ENCODE measurements around the gene YIPF3.
A peak's percentile ranks its signal among the peaks of the same experiment; 100 is the strongest.

YIPF3 gene

GRCh38 chr6:43496370-43497128 lies 20.2 kb downstream of the YIPF3 start:
- ChIA-PET CTCF (interaction anchor here (0.7 to 11.7 kb wide), 14 partner anchors 10 to 583 kb away, joined by 3 to 125 read pairs (median 4); partner anchors contain the start of genes DLK2 and DNPH1), POLR2A (interaction anchor here (0.6 to 0.9 kb wide), 2 partner anchors 19 to 107 kb away, joined by 3 read pairs; no protein-coding TSS in a partner anchor)
- DNase-seq (ENCODE audit: extremely low spot score) = no peak
- TF ChIP-seq CTCF (IDR thresholded peaks at IDR 0.05; ENCODE audit: control extremely low read depth, extremely low read depth, low read depth, missing control alignments) = peak; percentile 63

GRCh38 chr6:43495409-43495941 lies 21.3 kb downstream of the YIPF3 start:
- ChIA-PET CTCF (interaction anchor here (0.8 to 11.7 kb wide), 11 partner anchors 11 to 232 kb away, joined by 3 to 125 read pairs (median 5); partner anchors contain the start of genes DLK2 and TJAP1), POLR2A (no interaction called here)
- no peak for DNase-seq (ENCODE audit: extremely low spot score)

GRCh38 chr6:43494766-43495165 lies 22.0 kb downstream of the YIPF3 start:
- no peak for DNase-seq (ENCODE audit: extremely low spot score)
- no peak for TF ChIP-seq CTCF (IDR thresholded peaks at IDR 0.05; ENCODE audit: control extremely low read depth, extremely low read depth, low read depth, missing control alignments)
- ChIA-PET POLR2A (interaction anchor here (0.5 kb wide), 1 partner anchor 63 kb away, joined by 3 read pairs; no protein-coding TSS in a partner anchor), CTCF (interaction anchor here (0.8 to 11.7 kb wide), 7 partner anchors 10 to 61 kb away, joined by 4 to 125 read pairs (median 15); partner anchors contain the start of genes DLK2 and TJAP1)

More at GRCh38 chr6:43495409-43495941, 21.3 kb downstream of the YIPF3 start:
- no peak for TF ChIP-seq CTCF (IDR thresholded peaks at IDR 0.05; ENCODE audit: control extremely low read depth, extremely low read depth, low read depth, missing control alignments)

GRCh38 chr6:43494321-43494720 lies 22.4 kb downstream of the YIPF3 start:
- CTCF ChIA-PET = interaction anchor here (0.8 to 11.7 kb wide), 7 partner anchors 10 to 265 kb away, joined by 4 to 125 read pairs (median 15); partner anchors contain the start of genes DLK2, DNPH1 and TJAP1
- POLR2A ChIA-PET = interaction anchor here (0.5 kb wide), 1 partner anchor 63 kb away, joined by 3 read pairs; no protein-coding TSS in a partner anchor
- DNase-seq (ENCODE audit: extremely low spot score) = no peak
- no peak for TF ChIP-seq CTCF (IDR thresholded peaks at IDR 0.05; ENCODE audit: control extremely low read depth, extremely low read depth, low read depth, missing control alignments)

GRCh38 chr6:43493833-43494232 lies 22.9 kb downstream of the YIPF3 start:
- TF ChIP-seq CTCF (IDR thresholded peaks at IDR 0.05; ENCODE audit: control extremely low read depth, extremely low read depth, low read depth, missing control alignments) = no peak
- DNase-seq (ENCODE audit: extremely low spot score) = no peak
- POLR2A ChIA-PET = no interaction called here
- CTCF ChIA-PET = interaction anchor here (1.8 to 11.7 kb wide), 7 partner anchors 9 to 264 kb away, joined by 4 to 125 read pairs (median 15); partner anchors contain the start of genes DLK2 and DNPH1

GRCh38 chr6:43493230-43493629 lies 23.5 kb downstream of the YIPF3 start:
- ChIA-PET POLR2A (no interaction called here), CTCF (interaction anchor here (0.9 to 11.7 kb wide), 8 partner anchors 8 to 303 kb away, joined by 3 to 125 read pairs (median 8); partner anchors contain the start of genes DLK2 and DNPH1)
- no peak for DNase-seq (ENCODE audit: extremely low spot score)
- no peak for TF ChIP-seq CTCF (IDR thresholded peaks at IDR 0.05; ENCODE audit: control extremely low read depth, extremely low read depth, low read depth, missing control alignments)

Measured in GM10248 (cell line).